ENCODE data around the gene ZNF630. TPM values are rescaled to one million over a fixed set of nuclear protein-coding genes. Genes with fewer than 3 reads are reported as not detected.
"Not testable (repeated sequence)": the region's sequence is repeated elsewhere in the genome, so short reads cannot be mapped to it uniquely, and the experiment has no call there.

ZNF630 gene
- total RNA-seq, 2 donors from 2014 or later, result 3.1 to 4.2 TPM

DNA sequence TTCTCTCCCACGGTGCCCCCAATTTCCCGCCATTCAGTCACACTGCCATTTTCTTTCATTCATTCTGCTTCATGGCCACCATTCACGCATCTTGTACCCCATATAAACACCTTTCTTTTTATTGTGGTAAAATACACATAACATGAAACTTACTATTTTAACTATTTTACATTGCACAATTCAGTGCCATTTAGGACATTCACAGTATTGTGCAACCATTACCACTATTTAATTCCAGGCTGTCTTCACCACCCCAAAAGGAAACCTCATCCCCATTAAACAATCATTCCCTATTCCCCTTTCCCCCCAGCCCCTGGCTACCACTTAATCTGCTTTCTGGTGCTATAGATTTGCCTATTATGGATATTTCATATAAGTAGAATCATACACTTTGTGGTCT is 48.7 kb downstream of the ZNF630 start:
- no peaks in the 10 kb centered on the region for H3K36me3 ChIP-seq (ENCODE audit: control insufficient read depth, insufficient read depth, low read length)
- H3K27me3 Mint-ChIP-seq (ENCODE audit: insufficient read depth), result no peaks in the 10 kb centered on the region
- H3K27me3 ChIP-seq (ENCODE audit: control insufficient read depth, insufficient read depth, low read length, poor library complexity, severe bottlenecking), result no peaks in the 10 kb centered on the region
- no peak overlapping the region for H3K27ac Mint-ChIP-seq
- no peaks in the 10 kb centered on the region for H3K36me3 Mint-ChIP-seq (ENCODE audit: low read depth)
- WGBS, 2 experiments (ENCODE audit: insufficient coverage in 1 of 2, insufficient read length in 1 of 2), result 97 to 100% methylated on average over 3 of the region's 3 CpGs
- no peak overlapping the region for H3K4me3 Mint-ChIP-seq
- peaks cover 35% of the 10 kb centered on the region for H3K9me3 Mint-ChIP-seq
- H3K27ac ChIP-seq (ENCODE audit: low read depth, low read length), result no peak overlapping the region
- DNase-seq, result no peak
- TF ChIP-seq, protein P1, sequence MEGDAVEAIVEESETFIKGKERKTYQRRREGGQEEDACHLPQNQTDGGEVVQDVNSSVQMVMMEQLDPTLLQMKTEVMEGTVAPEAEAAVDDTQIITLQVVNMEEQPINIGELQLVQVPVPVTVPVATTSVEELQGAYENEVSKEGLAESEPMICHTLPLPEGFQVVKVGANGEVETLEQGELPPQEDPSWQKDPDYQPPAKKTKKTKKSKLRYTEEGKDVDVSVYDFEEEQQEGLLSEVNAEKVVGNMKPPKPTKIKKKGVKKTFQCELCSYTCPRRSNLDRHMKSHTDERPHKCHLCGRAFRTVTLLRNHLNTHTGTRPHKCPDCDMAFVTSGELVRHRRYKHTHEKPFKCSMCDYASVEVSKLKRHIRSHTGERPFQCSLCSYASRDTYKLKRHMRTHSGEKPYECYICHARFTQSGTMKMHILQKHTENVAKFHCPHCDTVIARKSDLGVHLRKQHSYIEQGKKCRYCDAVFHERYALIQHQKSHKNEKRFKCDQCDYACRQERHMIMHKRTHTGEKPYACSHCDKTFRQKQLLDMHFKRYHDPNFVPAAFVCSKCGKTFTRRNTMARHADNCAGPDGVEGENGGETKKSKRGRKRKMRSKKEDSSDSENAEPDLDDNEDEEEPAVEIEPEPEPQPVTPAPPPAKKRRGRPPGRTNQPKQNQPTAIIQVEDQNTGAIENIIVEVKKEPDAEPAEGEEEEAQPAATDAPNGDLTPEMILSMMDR (conservative IDR thresholded peaks at IDR 0.05), result no peak
- no peak overlapping the region for H3K4me3 ChIP-seq (ENCODE audit: low read length)
- H3K9me3 ChIP-seq (ENCODE audit: control insufficient read depth, low read length), result no peaks in the 10 kb centered on the region
- H3K9ac ChIP-seq (ENCODE audit: extremely low read depth, low read length, poor library complexity, severe bottlenecking), result no peak overlapping the region
- H3K4me1 ChIP-seq (ENCODE audit: control insufficient read depth, insufficient read depth, low read length), result no peaks in the 10 kb centered on the region
- H3K4me1 Mint-ChIP-seq, result no peaks in the 10 kb centered on the region

DNA sequence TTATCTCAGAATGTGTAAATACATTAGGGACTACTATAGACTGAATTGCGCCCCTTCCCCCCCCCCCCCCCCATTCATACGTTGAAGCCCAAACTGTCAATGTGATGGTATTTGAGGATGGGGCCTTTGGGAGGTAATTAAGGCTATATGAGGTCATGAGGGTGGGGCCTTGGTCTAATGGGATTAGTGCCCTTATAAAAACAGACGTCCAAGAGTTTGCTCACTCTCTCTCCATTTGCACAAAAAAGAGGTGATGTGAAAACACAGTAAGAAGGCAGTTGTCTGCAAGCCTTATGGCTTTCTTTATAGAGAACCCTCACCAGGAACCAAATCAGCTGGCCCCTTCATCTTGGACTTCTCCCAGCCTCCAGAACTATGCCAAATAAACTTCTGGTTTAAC is 49.3 kb downstream of the ZNF630 start:
- H3K4me1 Mint-ChIP-seq, result no peaks in the 10 kb centered on the region
- Histone ChIP-seq H3K27ac (ENCODE audit: low read depth, low read length) (no peak overlapping the region), H3K36me3 (ENCODE audit: control insufficient read depth, insufficient read depth, low read length) (no peaks in the 10 kb centered on the region), H3K27me3 (ENCODE audit: control insufficient read depth, insufficient read depth, low read length, poor library complexity, severe bottlenecking) (no peaks in the 10 kb centered on the region), H3K4me3 (ENCODE audit: low read length) (peak overlapping the region; percentile 82), H3K4me1 (ENCODE audit: control insufficient read depth, insufficient read depth, low read length) (no peaks in the 10 kb centered on the region), H3K9ac (ENCODE audit: extremely low read depth, low read length, poor library complexity, severe bottlenecking) (no peak overlapping the region), H3K9me3 (ENCODE audit: control insufficient read depth, low read length) (no peaks in the 10 kb centered on the region)
- no peak overlapping the region for H3K4me3 Mint-ChIP-seq
- TF ChIP-seq, protein P1 (conservative IDR thresholded peaks at IDR 0.05), result no peak
- no peak overlapping the region for H3K27ac Mint-ChIP-seq
- H3K9me3 Mint-ChIP-seq, result peaks cover 30% of the 10 kb centered on the region
- DNase-seq, result no peak
- H3K36me3 Mint-ChIP-seq (ENCODE audit: low read depth), result no peaks in the 10 kb centered on the region
- H3K27me3 Mint-ChIP-seq (ENCODE audit: insufficient read depth), result no peaks in the 10 kb centered on the region
- no CpG with 5 or more reads among the region's 3 CpGs for WGBS, 2 experiments (ENCODE audit: insufficient coverage in 1 of 2, insufficient read length in 1 of 2)

DNA sequence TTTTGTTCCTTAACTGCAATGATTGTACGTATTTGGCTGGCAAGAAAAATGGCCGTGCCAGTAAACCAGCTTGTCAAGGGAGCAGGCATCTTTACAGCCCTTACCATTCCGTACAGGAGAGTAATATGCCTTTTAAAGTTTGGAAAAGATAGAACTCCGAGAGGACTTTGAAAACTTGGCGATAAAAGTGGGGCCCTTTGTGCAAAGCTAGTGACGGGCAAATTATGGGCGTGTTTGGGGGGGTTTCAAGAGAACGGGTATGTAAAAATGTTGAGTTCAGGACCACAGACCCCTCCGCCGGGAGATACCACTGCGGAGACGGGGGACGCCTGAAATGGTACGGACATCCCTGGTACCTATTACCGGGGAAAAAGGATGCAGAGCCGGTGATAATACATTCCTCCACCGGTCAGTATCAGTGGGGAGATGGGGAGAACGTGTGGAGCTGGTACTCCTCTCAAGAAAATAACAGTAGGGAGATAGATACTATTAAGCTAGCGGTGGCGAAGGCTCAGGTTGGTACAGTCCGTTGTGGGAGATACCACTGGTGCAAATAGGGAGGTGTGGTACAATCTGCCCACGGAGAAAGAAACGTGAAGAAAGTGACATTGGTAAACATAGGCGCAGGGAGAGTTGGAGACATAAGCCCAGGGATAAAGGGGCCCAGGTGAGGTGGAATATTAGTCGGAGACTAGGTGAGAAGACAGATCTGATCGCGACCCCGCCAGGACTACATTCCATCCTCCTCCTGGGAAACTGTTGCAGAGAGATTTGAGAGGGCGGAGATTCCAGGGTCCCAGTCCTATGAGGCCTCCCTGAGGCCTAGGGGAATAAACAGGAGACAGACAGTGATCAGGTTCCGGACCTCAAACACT is 50.2 kb downstream of the ZNF630 start:
- no peaks in the 10 kb centered on the region for H3K4me1 ChIP-seq (ENCODE audit: control insufficient read depth, insufficient read depth, low read length)
- Mint-ChIP-seq H3K4me1 (no peaks in the 10 kb centered on the region), H3K36me3 (ENCODE audit: low read depth) (no peaks in the 10 kb centered on the region), H3K27me3 (ENCODE audit: insufficient read depth) (no peaks in the 10 kb centered on the region), H3K27ac (peak overlapping the region; percentile 99), H3K9me3 (peaks cover 26% of the 10 kb centered on the region), H3K4me3 (peak overlapping the region; percentile 69)
- H3K27ac ChIP-seq (ENCODE audit: low read depth, low read length), result peak overlapping the region; percentile 98
- peak overlapping the region; percentile 82 for H3K4me3 ChIP-seq (ENCODE audit: low read length)
- H3K9ac ChIP-seq (ENCODE audit: extremely low read depth, low read length, poor library complexity, severe bottlenecking), result peak overlapping the region; percentile 88
- peak; percentile 88 for DNase-seq
- no peaks in the 10 kb centered on the region for H3K27me3 ChIP-seq (ENCODE audit: control insufficient read depth, insufficient read depth, low read length, poor library complexity, severe bottlenecking)
- no peaks in the 10 kb centered on the region for H3K9me3 ChIP-seq (ENCODE audit: control insufficient read depth, low read length)
- TF ChIP-seq, protein P1 (conservative IDR thresholded peaks at IDR 0.05), result no peak
- H3K36me3 ChIP-seq (ENCODE audit: control insufficient read depth, insufficient read depth, low read length), result no peaks in the 10 kb centered on the region
- WGBS, 2 experiments (ENCODE audit: insufficient coverage in 1 of 2, insufficient read length in 1 of 2), result 0 to 4% methylated on average over 11 to 30 of the region's 30 CpGs

DNA sequence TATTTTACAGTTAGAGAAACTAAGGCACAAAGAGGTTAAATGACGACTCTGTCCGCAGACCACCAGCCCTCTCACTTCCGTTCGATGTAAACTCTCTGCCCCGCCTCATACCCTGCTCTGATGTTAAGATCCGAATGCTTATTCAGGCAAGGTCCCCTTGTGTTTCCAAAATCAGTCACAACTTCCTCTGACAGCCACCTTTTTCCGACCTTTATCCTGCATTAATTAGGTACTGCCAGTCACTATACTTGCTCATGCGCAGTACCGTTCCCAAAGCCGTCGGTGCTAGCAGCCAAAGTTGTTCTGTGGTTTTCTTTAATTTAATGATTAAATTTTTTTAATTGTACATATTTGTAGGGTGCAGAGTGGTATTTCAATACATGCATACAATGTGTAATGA is 51.0 kb downstream of the ZNF630 start:
- WGBS, 2 experiments (ENCODE audit: insufficient coverage in 1 of 2, insufficient read length in 1 of 2), result 89% methylated on average over 11 of the region's 11 CpGs; no CpG with 5 or more reads in 1 of the 2 experiments
- H3K4me3 ChIP-seq (ENCODE audit: low read length), result peak overlapping the region; percentile 82
- DNase-seq; H3K27ac ChIP-seq (ENCODE audit: low read depth, low read length); H3K4me1 Mint-ChIP-seq; H3K9me3 ChIP-seq (ENCODE audit: control insufficient read depth, low read length); H3K36me3 ChIP-seq (ENCODE audit: control insufficient read depth, insufficient read depth, low read length); H3K4me1 ChIP-seq (ENCODE audit: control insufficient read depth, insufficient read depth, low read length); H3K9ac ChIP-seq (ENCODE audit: extremely low read depth, low read length, poor library complexity, severe bottlenecking); H3K27me3 Mint-ChIP-seq (ENCODE audit: insufficient read depth); H3K36me3 Mint-ChIP-seq (ENCODE audit: low read depth); H3K27me3 ChIP-seq (ENCODE audit: control insufficient read depth, insufficient read depth, low read length, poor library complexity, severe bottlenecking); H3K27ac Mint-ChIP-seq: not testable (repeated sequence)
- peak overlapping the region; percentile 69 for H3K4me3 Mint-ChIP-seq
- peaks cover 22% of the 10 kb centered on the region for H3K9me3 Mint-ChIP-seq

DNA sequence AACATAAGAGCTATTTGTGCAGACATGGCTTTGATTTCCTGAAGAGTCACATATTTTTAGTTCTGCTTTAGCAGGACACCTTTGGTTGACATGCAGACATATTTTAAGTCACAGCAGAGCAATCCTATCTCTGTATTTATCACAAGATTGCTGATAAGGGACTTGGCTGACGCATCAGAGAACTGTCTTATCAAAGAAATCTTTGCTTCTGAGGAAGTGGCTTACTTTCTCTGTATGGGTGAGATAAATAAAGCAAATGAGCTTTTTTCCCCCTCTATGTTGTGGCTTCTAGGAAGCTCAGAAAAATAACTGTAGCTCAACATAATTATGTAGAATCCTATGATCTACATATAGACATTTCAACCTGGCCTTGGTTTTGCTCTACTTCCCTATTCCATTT is 51.5 kb downstream of the ZNF630 start:
- H3K27ac Mint-ChIP-seq; H3K4me1 Mint-ChIP-seq; H3K4me3 ChIP-seq (ENCODE audit: low read length); H3K27me3 Mint-ChIP-seq (ENCODE audit: insufficient read depth); H3K9ac ChIP-seq (ENCODE audit: extremely low read depth, low read length, poor library complexity, severe bottlenecking); H3K36me3 ChIP-seq (ENCODE audit: control insufficient read depth, insufficient read depth, low read length); H3K4me3 Mint-ChIP-seq; H3K4me1 ChIP-seq (ENCODE audit: control insufficient read depth, insufficient read depth, low read length); DNase-seq; H3K9me3 ChIP-seq (ENCODE audit: control insufficient read depth, low read length); H3K27me3 ChIP-seq (ENCODE audit: control insufficient read depth, insufficient read depth, low read length, poor library complexity, severe bottlenecking); H3K36me3 Mint-ChIP-seq (ENCODE audit: low read depth); H3K27ac ChIP-seq (ENCODE audit: low read depth, low read length): not testable (repeated sequence)
- WGBS, 2 experiments (ENCODE audit: insufficient coverage in 1 of 2, insufficient read length in 1 of 2), result no CpG with 5 or more reads among the region's 1 CpG
- H3K9me3 Mint-ChIP-seq, result peaks cover 19% of the 10 kb centered on the region
